Right atrium auricular region (tissue), 2 donors: ENCODE results near the gene SPATA6L. TPM values are rescaled to one million over a fixed set of nuclear protein-coding genes. Genes with fewer than 3 reads are reported as not detected.

Source experiments
- DNase-seq: peaks from one replicate; pipeline ENCODE4 v3.0.0-alpha.2; 2019; ENCODE audit warnings: low spot score
- H3K27ac ChIP-seq, 2 donors: fragments of 200-600 bp; sonication (generic); 1 replicate in 1 of 2; 2 replicates in 1 of 2; pipeline ENCODE4 v1.5.1; 2016 to 2019
- H3K27me3 ChIP-seq, 2 donors: fragments of 200-600 bp; sonication (generic); one replicate each; pipeline versions ENCODE4 v1.5.1 to v1.6.0; 2017 to 2019
- H3K36me3 ChIP-seq: fragments of 200-600 bp; sonication (generic); one replicate; pipeline ENCODE4 v1.5.1; 2016
- H3K4me1 ChIP-seq, 2 donors: fragments of 200-600 bp; sonication (generic); one replicate each; pipeline versions ENCODE4 v1.5.1 to v1.6.0; 2017 to 2019
- H3K4me3 ChIP-seq, 2 donors: fragments of 200-600 bp; sonication (generic); 1 replicate in 1 of 2; 2 replicates in 1 of 2; pipeline ENCODE4 v1.5.1; 2017 to 2019; ENCODE audit warnings: mild to moderate bottlenecking in 1 of 2, moderate library complexity in 1 of 2
- H3K9me3 ChIP-seq, 2 donors: fragments of 200-600 bp; sonication (generic); one replicate each; pipeline ENCODE4 v1.5.1; 2019
- total RNA-seq, 2 donors: library from RNA; depleted of rRNA; stranded (reverse); fragments of >200 nt; gene quantifications; one replicate each; pipeline ENCODE4 v1.1.0, GENCODE V29; 2016
- TF ChIP-seq, protein P1 (sequence below), 2 donors: fragments of 200-600 bp; sonication (generic); IDR thresholded peaks; one replicate each; pipeline ENCODE4 v1.5.1; 2019; ENCODE audit warnings: antibody characterized with exemption in 2 of 2

Gene SPATA6L
- total RNA-seq, 2 donors from 2014 or later = 0.15 to 1.3 TPM

DNA sequence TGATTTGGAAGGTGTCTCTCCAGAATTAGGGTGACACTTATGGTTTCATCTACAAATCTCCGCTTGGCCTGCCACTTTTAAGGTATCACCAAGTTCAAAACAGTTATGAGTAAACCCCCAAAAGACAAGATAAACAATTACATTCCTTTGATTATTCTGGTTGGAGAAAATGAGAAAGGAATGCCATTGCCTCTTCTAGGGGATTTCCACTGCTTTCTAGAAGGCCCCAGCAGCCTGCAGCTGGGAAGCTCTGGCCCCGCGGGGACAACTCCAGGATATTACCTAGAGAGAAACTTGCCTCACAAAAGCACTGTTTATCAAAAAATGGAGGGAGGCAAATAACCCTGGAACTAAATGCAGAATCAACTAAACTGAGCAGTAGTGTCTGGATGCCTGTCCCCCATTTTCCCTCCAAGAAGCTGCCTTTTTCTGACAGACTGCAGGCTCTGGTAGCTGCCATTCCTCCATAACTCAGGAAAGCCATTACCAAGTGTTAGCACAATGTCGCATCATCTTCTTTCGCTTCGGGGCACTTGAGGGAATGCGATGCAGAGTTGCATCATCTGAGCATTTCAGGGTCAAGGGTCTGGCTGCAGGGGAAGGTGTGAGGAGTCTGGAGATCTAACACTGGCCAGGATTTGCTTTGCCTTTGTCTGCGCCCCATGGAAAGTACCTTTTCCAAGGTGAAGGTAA is 75.7 kb downstream of the SPATA6L start:
- H3K4me1 ChIP-seq = peaks cover 0 to 5% of the 10 kb centered on the region in 2 donors
- no peaks in the 10 kb centered on the region for H3K27me3 ChIP-seq
- no peaks in the 10 kb centered on the region for H3K9me3 ChIP-seq
- no peaks in the 10 kb centered on the region for H3K36me3 ChIP-seq
- H3K27ac ChIP-seq = no peak overlapping the region
- H3K4me3 ChIP-seq = no peak overlapping the region
- TF ChIP-seq, protein P1, sequence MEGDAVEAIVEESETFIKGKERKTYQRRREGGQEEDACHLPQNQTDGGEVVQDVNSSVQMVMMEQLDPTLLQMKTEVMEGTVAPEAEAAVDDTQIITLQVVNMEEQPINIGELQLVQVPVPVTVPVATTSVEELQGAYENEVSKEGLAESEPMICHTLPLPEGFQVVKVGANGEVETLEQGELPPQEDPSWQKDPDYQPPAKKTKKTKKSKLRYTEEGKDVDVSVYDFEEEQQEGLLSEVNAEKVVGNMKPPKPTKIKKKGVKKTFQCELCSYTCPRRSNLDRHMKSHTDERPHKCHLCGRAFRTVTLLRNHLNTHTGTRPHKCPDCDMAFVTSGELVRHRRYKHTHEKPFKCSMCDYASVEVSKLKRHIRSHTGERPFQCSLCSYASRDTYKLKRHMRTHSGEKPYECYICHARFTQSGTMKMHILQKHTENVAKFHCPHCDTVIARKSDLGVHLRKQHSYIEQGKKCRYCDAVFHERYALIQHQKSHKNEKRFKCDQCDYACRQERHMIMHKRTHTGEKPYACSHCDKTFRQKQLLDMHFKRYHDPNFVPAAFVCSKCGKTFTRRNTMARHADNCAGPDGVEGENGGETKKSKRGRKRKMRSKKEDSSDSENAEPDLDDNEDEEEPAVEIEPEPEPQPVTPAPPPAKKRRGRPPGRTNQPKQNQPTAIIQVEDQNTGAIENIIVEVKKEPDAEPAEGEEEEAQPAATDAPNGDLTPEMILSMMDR (IDR thresholded peaks at IDR 0.05) = no peak
- no peak for DNase-seq

- TF ChIP-seq, protein P1 (IDR thresholded peaks at IDR 0.05) = no peak
- DNase-seq = no peak
- H3K4me3 ChIP-seq = no peak overlapping the region
- no peak overlapping the region for H3K27ac ChIP-seq
- H3K36me3 ChIP-seq = no peaks in the 10 kb centered on the region
- peaks cover 0 to 5% of the 10 kb centered on the region in 2 donors for H3K4me1 ChIP-seq
- no peaks in the 10 kb centered on the region for H3K27me3 ChIP-seq
- H3K9me3 ChIP-seq = no peaks in the 10 kb centered on the region
Measured at GRCh38 chr9:4588721-4589120, 77.6 kb downstream of the SPATA6L start.

GRCh38 chr9:4585135-4585534 is 81.1 kb downstream of the SPATA6L start:
- TF ChIP-seq, protein P1 (IDR thresholded peaks at IDR 0.05) = no peak
- no peak for DNase-seq
- no peaks in the 10 kb centered on the region for H3K36me3 ChIP-seq

GRCh38 chr9:4584636-4585035 is 81.6 kb downstream of the SPATA6L start:
- no peaks in the 10 kb centered on the region for H3K9me3 ChIP-seq
- H3K4me3 ChIP-seq = no peak overlapping the region
- no peak for DNase-seq
- TF ChIP-seq, protein P1 (IDR thresholded peaks at IDR 0.05) = no peak
- peaks cover 0 to 6% of the 10 kb centered on the region in 2 donors for H3K4me1 ChIP-seq
- H3K36me3 ChIP-seq = no peaks in the 10 kb centered on the region
- H3K27me3 ChIP-seq = no peaks in the 10 kb centered on the region
- H3K27ac ChIP-seq = no peak overlapping the region

More at GRCh38 chr9:4585135-4585534, 81.1 kb downstream of the SPATA6L start:
- H3K27ac ChIP-seq = no peak overlapping the region
- no peaks in the 10 kb centered on the region for H3K27me3 ChIP-seq
- H3K9me3 ChIP-seq = no peaks in the 10 kb centered on the region
- peaks cover 0 to 6% of the 10 kb centered on the region in 2 donors for H3K4me1 ChIP-seq
- no peak overlapping the region for H3K4me3 ChIP-seq

DNA sequence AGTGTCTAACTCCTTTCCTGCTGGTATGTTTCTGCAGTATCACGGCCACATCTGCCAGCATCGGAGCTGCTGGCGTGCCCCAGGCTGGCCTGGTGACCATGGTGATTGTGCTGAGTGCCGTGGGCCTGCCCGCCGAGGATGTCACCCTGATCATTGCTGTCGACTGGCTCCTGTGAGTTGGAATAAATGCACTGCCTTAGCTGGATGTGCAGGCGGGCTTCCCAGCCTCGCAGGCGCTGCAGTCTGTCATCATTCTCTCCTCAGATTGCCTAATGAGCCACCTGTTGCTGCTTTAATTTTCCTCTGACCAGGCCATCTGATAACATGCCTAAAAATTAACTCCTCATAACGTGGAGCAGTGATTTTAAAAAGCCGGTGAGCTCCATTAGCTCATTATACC is 83.3 kb downstream of the SPATA6L start:
- TF ChIP-seq, protein P1 (IDR thresholded peaks at IDR 0.05) = no peak
- Histone ChIP-seq H3K9me3 (no peaks in the 10 kb centered on the region), H3K36me3 (no peaks in the 10 kb centered on the region), H3K27ac (no peak overlapping the region), H3K27me3 (no peaks in the 10 kb centered on the region), H3K4me1 (peaks cover 0 to 6% of the 10 kb centered on the region in 2 donors), H3K4me3 (no peak overlapping the region)
- DNase-seq = no peak
